NCI-H82 treated with DMSO at 0.1 percent for 48 hours (cell line): ENCODE results near the gene HUS1B.

ENCODE experiments used
- DNase-seq: peaks from one replicate; lab custom pipeline; 2025; ENCODE audit not compliant: unreplicated experiment; lab: John Stamatoyannopoulos, UW

Gene HUS1B

DNA sequence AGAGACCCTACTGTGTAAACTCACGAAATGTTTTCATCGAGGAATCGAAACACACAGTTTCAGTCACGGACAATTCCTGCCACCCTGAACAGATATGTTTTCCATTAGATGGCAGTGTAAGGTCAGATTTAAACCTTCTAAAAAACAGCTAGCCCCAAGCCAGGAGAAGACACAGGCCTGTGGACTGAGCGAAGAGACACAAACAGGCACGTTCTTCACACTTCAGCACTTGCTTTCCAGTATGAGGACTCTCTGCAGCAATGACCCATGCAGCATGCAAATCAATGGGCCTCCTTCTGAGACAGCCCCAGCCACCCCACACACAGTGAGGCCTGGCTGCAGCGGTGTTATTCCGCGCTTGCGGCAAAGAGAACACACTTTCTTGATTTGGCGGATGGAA lies 31.9 kb downstream of the HUS1B start:
- no peak for DNase-seq

DNA sequence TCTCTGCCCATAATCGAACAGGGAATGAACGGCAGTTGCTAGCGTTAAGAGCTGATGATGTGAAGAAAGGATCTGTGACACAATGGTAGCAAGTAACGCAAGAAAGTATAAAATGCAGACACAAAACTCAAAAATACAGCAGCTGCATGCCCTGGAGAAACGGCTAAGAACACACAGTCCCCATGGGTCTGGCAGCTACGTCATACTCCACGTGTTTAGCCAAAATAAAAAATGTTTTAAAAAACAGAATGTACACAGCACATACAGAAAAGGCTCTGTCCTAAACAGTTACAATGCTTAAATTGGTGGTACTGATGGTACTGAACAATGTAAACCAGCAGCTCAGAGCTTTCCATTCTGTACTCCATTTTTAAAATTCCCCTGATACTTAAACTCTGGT lies 34.4 kb downstream of the HUS1B start:
- no peak for DNase-seq

DNA sequence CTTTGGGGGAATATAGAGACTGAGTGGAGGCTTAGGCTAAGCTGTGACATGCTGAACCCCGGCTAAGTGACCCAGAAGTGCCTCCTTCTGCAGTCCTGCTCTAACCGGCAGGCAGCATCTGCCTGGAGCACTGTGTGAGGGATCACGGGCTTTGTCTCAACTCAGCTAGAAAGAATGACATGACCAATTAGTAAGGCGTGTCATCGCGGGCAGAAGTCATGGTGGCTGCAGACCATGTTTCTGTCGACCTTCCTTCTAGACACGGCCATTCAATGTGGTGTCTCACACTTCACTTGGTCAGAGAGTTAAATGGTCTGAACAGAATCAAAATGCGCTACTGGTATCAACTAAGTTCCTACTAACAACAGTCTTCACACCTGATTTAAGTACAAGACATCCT lies 35.0 kb downstream of the HUS1B start:
- no peak for DNase-seq

DNA sequence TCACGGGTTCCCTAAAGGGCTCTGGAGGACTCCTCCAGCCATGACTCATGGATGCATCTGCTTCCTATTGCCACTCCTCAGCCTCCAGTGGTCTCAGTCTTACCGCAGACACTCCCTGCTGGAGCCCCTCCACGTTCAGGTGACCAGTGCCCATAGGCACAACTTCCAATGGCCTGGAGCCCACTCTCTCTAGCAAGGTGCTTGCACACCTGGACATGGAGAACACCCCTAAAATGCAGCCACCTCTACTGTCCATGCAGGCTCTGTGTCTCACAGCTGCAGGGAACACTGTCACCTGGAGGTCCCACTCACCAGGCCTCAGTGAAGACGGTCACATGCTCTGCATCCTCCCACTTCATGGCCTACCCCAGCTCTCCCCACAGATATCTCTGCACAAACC lies 36.0 kb downstream of the HUS1B start:
- no peak for DNase-seq

DNA sequence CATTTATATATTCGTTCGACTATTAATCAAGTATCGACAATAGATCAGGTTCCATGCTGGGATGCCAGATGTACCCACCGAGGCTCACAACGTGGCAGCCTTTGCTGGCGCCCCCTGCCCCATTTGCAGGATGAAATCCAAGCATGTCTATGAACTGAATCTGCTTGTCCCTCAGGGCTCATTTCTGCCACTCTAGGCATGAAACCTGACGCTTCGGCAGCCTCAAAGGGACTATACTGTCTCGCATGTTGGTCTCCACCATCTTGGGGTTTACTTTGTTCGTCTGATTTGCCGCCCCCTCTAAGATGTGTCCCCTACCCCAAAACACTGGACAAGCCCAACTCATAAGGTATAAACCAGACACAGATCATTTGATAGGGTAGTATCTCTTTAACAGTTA lies 36.7 kb downstream of the HUS1B start:
- no peak for DNase-seq

DNA sequence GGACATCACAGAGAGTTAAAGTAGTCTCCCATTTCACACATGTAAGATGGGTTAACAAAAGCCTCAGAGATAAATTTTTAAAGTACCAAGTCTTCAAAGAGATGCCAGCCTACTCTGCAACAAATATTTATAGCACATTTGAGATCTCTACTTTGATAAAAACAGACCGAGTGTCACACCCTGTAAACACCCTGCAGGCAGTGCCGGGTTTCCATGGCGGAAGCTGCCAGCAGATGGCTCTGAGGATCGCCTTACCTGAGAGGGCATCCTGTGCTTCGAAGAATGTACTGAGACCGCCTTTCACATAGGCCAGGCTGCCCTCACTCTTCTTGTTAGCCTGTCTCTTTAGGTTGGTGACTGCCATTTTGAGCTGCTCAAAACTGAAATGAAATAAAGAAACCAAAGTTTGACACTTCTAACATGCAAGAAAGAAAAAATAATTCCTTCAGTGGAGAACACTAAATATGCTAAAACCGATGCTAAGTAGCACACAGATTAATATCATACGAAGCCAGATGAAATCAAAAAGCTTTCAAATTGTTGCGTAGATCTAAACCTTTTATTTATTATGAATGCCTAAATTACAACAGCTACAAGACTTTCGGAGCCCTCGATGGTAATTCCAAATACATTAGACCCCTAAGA lies 39.3 kb downstream of the HUS1B start:
- DNase-seq = no peak

DNA sequence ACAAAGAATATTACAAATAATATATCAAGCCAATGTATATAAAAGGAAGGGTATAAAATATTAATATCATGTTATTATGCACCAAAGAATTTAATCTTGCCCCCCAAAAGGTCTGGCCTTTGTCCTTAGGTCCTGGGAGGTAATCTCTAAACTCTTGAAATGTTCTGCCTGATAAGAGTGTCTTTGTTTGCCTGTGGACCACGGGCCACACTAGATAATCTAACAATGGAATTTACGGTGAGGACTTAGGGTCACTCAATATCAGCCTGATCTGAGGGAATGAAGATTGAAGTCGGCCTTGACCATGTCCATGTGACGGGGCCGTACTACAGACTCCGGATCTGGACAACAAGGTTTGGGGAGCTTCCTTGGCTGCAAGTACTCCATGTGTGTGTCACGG lies 42.9 kb downstream of the HUS1B start:
- DNase-seq = no peak

DNA sequence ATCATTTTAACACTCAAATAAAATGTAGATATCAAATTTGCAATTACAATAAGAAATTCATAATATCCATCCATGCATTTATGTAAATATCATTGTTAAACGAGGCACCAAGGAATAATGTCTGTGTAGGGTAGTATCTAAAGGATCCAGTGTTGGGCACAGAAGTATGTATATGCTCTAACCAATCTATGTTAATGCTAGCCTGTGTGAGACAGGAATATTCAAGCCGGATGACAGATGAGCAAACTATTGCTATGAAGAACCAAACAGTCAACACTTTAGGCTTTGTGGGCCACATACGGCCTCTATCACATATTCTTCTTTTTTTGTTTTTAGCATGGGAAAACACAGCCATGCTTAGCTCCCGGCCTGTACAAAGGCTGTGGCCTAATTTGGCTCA lies 45.0 kb downstream of the HUS1B start:
- no peak for DNase-seq

DNA sequence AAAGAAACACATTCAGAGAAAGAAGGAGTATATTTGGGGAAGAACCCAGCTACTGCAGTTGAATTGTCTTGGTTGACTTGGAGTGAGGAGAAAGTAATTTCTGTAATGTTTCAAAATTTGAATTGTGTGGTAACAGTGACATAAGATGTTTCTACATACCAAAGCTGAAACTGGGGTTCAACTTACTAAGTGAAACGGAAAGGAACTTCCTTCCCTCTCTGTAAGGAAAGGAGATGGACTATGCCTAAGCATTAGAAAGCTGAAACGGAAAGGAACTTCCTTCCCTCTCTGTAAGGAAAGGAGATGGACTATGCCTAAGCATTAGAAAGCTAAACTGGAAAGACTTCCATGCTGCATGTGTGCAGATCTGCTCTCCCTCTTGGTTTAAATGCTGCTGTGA lies 46.0 kb downstream of the HUS1B start:
- DNase-seq = no peak

DNA sequence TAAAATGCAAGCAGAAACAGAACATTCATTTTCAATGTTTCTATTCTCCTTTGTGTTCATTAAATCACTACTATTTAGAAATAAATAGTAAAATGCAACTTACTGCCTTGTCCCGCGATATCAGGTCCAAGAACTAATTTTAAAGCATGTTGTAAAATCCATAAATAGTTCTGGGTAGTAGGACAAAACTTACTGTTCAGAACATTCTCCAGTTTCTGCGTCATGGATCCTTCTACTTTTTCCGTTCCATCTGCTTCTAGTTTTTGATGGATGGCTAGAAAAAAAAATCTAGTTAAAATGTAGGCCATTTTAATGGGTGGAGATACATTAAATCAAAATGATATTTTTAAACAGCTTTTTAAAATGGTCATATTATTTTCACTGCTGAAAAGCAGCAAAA lies 47.0 kb downstream of the HUS1B start:
- DNase-seq = no peak

DNA sequence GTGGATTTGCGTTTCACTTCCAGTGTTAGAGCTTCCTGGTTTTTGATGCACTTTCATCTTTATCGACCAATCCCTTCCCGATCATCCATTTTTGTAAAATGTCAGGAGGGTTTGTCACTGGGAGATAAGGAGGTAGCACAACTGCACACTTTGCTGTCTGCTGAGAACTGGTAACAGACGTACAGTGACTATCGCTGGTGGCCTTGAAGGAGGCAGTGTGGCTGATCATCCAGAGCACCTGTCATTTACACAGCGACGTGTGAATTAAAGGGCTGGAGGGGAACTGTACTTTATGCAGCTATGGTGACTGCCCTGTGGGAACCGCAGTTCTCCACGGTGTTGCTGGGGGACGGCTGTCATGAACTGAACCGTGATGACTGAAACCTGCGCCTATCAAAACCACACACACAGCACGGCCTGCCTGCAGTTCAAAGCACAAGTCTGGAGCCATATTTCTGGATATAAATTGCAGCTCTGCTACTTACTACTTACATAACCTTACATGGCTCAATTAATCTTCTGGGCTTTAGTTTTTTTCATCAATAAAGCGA lies 50.0 kb downstream of the HUS1B start:
- no peak for DNase-seq
